KG1 (cell line): ENCODE measurements around the gene COL27A1.

Experiments used
- DNase-seq: peaks from one replicate; lab custom pipeline; 2025; lab: John Stamatoyannopoulos, UW

The COL27A1 gene

DNA sequence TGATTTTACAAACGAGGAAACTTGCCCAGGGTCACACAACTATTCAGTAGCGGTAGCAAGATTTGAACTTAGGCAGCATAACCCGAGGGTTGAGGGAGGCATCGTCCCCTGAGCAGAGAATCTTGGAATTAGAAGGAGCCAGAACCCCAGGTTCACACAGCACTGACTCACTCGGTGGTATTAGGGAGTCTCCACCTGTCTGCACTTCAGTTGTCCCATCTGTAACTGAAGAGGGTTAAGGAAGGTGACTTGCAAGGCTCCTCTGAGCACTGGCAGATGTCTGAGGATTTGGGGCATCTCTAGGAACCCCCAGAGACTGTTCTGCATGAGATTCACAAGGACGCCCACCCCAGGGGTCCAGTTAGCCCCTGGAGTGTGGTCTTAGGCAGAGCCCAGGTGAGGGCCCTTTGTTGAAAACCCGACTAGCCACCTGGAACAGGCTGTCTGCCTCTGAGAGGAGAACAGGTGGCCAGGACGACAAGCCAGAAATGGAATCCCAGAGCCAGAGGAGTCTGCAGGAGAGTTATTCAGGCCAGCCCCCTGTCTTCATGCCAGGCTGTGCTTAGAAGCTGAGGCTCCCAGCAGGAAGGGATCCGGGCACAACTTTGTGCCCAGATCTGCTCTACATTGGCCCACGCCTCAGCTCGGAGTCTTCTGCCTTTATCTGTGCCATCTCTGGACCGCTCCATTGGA, 117.5 kb downstream of the COL27A1 start:
- no peak for DNase-seq

DNA sequence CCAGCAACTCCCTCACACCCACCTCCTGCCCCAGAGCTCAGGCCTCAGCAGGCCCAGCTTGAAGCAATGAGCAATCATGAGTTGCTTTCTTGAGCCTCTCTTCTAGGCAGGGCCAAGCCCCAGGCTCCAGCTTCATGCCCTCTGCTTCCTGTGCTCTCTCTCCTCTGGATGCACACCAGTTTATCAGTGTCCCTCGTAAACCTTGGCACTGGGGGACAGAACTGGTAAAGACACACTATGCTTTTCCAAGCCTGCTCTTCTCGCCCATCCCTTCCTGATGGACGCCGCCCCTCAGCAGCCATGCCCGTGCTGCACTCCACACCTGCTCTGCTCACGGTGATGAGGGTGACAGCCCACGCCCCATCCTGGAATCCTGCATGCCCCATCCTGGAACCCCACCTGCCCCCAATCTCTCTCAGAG, 118.1 kb downstream of the COL27A1 start:
- no peak for DNase-seq

DNA sequence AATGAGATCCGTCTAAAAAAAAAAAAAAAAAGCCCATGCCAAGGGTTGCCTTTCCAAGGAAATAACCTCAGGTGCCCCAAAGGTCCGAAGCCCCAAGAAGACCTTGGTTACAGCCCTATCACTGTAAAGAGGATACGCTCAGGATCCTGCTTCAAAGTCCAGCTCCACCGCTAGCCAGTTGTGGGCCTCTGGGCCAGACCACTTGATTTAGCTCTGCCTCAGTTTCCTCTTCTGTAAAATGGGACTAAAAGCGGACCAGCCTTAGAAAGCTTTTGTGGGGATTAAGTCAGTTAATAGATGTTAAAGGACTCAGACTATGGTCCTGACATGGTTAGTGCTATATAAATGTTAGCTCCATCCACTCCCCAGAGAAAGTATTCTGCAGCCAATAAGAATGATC, 118.9 kb downstream of the COL27A1 start:
- no peak for DNase-seq

DNA sequence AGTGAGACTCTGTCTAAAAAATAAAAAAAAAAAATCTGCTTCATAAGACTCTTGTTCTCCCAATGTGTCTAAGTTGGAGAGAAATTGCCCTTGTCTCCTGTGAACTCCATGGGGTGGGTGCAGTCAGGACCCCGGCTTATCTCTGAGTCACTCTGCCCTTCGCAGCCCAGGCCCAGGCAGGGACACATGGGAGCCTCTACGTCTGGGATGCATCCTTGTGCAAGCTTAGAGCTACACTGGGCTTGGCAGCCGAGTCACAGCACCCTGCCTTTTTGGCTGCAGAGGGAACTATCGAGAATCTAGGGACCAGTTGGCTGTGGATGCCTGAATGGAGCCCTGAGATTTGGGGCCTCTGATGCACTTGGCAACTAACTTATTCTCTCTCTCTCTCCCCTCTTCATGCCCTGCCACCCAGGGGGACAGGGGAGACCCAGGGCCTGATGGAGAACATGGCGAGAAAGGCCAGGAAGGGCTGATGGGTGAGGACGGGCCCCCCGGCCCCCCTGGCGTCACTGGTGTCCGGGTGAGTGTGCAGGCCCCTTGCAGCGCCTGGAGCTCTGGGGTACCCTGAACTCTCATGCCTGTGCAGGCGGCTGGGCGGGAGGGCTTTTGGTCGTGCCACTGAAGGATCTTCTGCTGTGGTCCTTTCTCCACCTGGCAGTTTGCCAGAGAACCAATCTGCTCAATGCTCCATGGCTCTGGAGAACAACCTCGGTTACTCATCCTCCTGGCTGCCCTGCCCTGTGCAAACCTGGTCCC, 120.1 kb downstream of the COL27A1 start:
- DNase-seq: no peak

DNA sequence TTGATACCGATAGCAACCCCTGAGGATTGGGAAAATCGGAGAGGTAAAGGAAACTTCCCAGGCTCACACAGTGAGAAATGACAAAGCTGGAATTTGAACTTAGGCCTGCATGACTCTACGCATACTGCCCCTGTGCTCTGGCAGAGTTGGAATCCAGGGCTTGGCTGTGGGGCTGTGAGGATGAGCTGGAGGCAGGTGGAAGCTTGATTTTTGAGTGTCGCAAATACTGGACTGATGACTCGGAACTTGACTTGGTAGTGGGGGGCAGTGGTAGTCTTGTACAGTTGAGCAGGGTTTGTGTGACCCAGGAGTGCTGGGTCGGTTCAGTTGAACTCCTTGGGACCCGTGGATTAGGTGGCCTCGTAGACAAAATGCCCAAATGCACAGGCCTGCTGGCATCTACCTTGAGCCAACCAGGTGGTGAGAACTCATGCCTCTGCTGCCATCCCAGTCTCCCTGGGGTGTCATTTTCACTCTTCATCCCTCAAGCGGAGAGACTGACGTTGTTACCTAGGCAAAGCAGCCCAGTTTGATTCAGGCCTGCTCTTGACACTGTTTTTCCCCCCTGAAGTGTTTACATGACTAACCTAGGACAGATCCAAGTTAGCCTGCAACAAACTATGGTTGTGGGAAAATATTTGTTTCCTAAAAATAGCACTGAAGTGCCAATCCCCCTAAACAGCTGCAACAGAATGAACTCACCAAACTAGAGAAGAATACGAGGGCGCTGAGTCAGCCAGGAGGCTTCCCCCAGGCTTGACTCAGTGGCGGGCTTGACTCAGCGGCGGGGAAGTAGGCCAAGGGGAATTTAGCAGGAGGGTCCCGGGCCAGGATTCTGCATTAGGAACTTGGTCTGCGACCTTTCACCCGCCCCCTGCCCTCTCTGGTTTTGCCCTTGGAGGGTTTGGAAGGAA, 121.8 kb downstream of the COL27A1 start:
- no peak for DNase-seq

DNA sequence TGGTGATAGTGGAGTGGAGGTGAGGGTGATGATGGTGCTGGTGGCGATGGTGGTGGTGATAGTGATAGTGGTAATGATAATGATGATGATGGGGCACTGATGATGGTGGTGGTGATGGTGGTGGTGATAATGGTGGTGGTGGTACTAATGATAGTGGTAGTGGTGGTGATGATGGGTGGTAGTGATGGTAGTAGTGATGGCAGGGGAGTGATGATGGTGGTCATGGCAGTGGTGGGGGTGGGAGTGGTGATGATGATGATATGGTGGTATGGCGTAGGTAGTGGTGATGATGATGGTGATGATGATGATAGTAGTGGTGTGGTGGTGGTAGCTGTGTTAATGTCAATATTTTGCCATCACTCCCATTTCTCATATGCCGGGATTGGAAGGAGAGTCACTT, 123.0 kb downstream of the COL27A1 start:
- no peak for DNase-seq

DNA sequence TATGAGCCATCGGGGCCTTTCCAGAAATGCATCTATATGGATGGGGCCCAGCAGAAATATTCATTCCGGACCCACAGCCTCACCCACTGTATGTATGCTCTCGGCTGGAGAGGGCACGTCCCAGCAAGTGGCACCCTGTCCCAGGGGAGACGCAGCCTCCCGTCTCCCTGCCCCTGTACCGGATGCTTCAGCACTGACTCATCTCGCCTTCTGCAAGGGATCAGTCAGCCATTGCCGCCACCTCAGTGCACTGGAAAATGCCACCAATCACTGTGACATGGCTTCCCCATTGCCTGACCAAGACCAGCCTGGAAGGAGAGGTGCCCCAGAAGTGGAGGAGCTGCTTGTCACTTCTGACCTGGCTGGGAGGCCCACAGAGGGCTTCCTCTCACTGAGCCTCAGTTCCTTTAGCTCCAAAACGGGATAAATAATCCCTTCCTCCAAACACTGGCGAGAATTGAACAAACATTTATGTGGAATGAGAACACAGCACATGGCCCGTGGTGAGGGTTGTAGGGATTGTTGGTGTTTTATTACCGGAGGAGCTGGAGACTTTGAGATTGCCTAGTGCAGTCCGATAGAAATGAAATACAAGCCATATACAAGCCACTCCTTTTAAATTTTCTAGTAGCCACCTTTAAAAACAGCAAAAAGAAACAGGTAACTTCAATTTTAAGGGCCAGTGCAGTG, 123.7 kb downstream of the COL27A1 start:
- no peak for DNase-seq

DNA sequence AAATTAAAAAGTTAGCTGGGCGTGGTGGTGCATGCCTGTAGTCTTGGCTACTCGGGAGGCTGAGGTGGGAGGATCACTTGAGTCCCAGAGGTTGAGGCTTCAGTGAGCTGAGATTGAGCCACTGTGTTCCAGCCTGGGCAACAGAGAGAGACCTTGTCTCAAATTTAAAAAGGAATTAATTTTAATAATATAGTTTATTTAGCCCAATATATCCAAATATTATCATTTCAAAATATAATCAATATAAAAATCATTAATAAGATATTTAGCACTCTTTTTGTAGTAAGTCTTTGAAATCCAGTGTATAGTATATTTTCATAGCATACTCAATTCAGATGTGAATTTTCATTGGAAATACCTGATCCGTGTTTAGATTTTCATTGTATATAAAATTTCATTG, 124.4 kb downstream of the COL27A1 start:
- DNase-seq: no peak

DNA sequence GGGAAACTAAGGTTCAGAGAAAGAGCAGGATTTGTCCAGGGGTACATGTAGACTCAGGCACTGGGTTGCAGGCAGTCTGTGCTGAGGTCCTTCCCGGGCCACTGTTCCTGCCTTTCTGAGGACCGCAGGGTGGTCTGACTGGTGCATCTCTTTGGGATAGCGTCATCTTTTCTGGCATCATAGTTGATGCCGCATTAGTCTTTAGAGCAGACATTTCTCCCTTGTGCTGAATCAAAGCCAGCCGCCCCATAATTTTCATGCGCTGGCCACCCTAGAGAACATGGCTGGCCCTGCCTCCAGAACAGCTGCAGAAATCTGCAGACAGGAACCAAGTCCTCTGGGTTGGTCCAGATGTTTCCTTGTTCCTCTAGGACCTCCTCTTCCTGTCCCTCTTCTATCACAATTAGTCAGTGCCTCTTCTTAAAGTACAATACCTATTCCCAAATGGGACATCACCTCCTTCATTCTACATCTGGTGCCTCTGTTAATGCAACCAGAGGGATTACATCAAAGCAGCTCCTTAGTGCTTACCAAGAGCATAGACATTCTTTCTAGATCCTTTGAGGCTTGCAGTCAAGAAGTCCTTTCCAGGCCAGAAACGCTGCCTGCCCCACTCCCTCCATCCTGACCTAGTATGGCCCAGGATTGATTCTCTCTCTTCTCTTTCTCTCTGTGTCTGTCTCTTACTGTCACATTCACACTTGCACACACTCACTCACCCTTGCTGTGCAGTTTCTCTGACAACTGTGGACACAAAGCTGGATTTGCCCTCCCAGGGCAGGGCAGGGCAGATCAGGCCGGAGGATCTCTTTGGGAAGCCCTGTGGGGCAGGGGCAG, 125.5 kb downstream of the COL27A1 start:
- no peak for DNase-seq

DNA sequence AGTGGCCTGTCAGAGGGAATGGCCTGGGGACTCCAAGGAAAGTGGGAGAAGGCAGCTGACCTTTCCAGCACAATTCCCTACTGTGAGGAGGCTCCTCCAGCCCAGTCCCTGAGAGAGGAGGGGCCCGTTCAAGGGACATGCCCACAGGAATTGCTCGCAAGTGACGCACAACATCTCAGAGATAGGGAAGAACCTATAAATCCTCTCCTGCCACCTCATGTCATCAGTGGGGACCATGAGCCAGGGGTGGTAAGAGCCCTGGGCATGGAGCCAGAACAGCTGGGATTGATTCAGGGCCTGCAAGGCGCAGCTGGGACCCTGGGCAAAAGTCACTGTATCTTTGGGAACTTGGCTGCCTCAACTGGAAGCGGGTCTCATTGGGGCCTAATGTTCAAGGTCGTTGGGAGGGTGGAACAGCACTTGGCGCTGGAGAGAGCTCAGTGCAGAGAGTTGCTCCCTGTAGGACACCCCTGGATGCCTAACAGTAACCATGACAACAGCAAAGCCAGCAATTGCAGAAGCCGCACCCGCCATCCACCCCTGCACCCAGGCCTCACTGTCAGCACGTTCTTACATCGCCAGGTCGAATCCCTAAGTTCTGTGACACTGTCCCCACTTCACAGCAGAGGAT, 126.3 kb downstream of the COL27A1 start:
- DNase-seq: no peak

DNA sequence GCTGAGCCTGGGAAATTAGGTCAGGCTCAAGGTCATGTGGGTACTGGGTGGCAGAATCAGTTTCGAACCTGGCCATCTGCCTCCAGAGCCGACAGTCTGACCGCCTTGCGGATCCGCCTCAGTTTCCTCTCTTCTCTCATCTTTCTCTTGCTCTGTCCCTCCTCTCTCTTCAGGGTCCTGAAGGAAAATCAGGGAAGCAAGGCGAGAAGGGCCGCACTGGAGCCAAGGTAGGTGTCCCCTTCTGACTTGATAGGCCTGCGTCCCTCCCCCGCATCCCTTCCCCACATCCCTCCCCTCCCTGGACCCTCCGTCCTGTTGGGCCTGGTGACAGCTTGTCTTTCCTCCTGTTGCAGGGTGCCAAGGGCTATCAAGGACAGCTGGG, 126.8 kb downstream of the COL27A1 start:
- DNase-seq: no peak

DNA sequence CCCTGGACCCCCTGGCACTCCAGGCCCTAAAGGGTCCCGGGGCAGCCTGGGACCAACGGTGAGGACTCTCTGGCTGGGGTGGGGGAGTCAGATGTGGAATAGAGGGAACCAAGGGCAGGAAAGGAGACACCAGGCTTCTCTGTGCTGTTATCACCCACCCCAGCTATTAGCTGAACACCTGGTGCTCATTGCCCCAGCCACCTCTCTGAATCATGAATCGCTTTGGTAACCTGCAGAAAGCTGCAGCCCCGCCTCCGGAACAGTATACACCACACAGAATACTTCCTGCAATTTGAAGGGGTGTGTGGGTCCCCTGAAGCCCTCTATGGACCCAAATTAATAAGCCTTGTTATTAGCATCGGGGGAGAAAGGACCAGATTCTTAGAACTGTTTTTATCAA, 127.2 kb downstream of the COL27A1 start:
- no peak for DNase-seq

DNA sequence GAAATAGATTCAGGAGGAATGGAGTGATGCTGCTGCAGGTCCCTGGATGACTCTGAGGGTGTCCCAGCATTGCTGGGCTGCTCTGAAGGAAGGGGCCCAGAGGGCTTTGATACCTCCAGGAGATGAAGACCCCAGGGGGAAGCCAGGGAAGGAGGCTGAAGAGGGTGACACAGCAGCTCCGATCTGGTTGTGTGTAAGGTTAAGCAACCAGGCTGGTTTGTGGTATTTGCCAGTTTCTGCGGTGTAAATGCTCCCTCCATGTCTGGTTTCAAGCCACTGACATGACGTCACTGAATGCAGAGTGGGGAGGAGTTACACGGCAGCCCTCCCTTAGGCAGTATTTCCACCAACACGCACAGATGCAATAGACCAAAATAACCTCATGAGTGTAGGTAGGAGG, 127.6 kb downstream of the COL27A1 start:
- DNase-seq: no peak

DNA sequence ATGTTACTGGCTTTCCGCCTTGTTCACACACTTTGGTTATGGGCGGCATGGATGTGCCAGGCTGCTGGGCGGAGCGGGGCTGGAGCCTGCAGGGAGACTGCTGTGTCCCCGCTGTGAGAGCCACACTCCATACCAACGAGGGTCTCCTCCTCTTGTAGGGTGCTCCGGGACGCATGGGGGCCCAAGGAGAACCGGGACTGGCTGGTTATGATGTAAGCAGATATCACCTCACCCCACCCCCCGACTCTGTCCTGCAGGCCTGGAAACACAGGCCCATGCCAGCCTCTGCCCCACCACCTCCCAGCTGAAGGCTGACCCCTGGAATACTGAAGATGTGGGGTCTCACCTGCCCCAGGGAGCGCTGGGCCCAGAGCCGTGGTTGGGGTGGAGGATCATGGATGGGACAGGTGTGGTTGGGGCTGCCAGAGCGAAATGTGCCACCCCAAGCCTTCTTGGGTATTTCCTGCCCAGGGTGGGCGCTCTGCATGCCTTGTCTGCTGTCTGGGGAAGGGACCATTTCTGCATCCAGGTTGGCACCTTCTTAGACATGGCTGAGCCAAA, 128.3 kb downstream of the COL27A1 start:
- DNase-seq: no peak

DNA sequence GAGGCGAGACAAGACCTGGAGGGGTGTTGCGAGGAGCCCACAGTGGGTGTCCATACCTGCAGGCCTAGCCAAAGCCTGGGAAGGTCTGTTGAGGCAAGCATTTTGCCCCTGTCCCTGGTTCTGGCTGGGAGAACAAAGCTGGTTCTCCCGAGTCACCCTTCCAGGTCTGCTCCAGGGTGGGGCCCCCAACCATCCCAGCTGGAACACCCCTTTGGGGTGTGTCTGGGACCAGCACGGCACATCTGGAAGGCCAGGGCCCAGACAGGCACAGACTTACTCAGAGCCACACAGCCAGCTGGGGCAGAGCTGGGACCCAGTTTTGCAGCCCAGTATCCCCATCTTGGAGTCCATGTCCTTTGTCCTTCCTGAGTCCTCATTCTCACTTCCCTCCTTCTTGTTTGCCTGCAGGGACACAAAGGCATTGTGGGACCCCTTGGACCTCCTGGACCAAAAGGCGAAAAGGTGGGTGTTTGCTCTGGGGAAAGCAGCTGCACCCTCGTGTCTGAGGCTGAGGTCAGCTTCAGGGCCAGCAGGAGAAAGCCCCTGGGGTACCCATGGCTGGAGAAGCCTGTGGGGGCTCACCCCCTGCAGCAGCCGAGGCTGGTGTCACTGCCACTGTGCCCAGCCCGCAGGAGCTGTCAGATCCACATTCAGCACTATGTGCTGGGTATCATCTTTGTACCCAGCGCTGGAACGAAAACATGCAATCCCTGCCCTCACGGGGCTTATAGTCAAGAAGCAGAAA, 129.2 kb downstream of the COL27A1 start:
- no peak for DNase-seq

DNA sequence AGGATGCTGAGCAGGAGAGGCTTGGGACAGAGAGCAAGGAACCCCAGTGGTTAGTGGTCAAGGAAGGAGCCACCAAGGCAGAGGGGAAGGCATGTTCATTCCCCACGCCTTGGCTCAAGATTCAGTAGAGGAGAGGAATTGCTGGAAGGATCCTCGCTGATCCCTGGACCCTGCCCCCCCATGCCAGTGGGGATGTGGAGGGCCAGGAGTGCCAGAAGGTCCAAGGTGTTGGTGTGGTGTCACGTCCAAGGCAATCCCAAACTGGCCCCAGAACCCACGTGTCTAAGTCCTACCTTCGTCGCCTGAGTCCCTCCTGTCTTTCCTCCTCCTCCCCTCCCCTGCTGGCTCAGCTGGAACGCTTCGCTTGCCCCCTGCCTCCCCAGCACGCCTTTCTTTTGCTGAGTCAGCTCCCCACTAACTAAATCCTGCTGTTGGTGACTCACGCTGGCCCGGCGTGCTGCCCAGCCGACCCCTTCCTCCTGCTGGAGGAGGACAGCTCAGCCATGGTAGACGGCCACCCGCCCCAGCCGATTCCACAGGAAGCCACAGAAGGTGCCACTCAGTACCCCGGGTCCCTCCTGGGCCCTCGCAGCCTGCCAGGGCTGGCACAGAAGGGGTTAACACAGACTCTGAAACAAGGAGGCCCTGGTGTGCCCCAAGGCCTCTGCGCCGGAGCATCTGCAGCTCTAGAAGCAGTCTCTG, 130.0 kb downstream of the COL27A1 start:
- no peak for DNase-seq

DNA sequence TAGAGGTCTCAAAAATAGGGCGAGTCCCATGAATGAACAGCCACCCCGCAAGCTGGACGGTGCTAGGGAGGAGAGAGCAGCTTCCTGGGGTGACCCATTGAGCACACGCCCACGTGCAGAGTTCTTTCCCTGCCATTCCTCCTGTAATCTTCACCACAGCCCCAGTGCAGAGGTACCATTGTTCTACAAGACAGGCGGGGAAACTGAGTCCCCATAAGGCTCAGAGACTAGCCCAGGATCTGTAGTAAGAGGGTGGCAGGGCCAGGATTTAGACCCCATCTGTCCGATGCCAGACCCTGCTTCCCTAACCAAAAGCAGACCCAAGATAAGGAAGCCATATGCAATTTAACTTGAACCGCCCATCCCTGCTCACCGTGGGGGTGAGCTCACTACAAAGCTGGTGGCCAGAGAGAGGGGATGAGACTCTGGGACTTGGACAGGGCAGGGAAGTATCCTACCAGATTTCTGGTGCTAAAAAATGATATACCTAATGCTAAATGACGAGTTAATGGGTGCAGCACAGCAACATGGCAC, 130.9 kb downstream of the COL27A1 start:
- no peak for DNase-seq

DNA sequence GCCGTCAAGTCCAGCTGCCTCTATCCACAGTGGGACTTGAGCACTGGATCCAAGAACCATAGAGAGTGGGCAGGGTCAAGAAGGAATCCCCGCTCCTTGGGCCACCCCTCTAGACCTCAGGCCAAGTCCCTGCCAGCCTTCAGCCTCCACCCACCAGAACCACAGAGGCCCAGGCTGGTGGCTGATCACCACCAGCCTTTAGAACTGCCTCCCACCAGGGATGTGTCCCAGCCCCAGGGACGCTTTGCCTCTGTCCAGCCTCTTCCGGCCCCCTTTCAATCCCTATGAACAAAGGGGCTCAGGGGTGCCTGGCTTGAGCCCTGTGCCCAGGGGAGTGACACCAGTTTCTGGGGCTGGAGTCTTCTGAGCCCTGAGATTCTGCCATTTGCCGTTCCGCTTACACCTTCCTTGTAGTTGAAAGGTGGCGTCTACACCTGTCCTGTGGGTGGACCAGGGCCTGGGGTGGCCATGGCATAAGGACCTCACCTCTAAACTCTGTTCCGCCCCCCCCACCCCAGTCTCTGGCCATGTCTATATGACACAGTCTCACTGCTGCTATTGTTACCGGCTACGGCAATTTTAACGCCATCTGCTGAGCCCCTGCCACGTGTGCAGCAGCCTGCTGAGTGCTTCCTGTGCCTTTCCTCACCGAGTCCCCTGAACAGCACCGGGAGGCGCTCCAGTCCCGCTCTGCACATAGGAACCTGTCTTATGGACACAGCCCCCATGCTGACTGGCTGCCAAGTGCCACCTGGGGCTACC, 131.8 kb downstream of the COL27A1 start:
- no peak for DNase-seq
